ENCODE data around the gene GAB1. TPM values are rescaled to one million over a fixed set of nuclear protein-coding genes. Genes with fewer than 3 reads are reported as not detected.

Gene GAB1
- total RNA-seq, 1 donor from 2014 or later = 7.3 TPM

GRCh38 chr4:143412420-143412758, 75.7 kb downstream of the GAB1 start:
- no peak for DNase-seq (ENCODE audit: low read depth, low spot score)

GRCh38 chr4:143417679-143418403, 81.2 kb downstream of the GAB1 start:
- no peak for DNase-seq (ENCODE audit: low read depth, low spot score)

- DNase-seq (ENCODE audit: low read depth, low spot score) = no peak
These were observed 83.6 kb downstream of the GAB1 start for GRCh38 chr4:143420227-143420626.

GRCh38 chr4:143421609-143422008, 84.9 kb downstream of the GAB1 start:
- DNase-seq (ENCODE audit: low read depth, low spot score) = no peak

- DNase-seq (ENCODE audit: low read depth, low spot score) = no peak
These were observed 87.6 kb downstream of the GAB1 start for GRCh38 chr4:143424276-143424675.

- DNase-seq (ENCODE audit: low read depth, low spot score) = no peak
These were observed 95.0 kb downstream of the GAB1 start for GRCh38 chr4:143431526-143432257.

GRCh38 chr4:143432258-143432591, 95.5 kb downstream of the GAB1 start:
- no peak for DNase-seq (ENCODE audit: low read depth, low spot score)

GRCh38 chr4:143433231-143433630, 96.6 kb downstream of the GAB1 start:
- no peak for DNase-seq (ENCODE audit: low read depth, low spot score)

GRCh38 chr4:143435955-143436354, 99.3 kb downstream of the GAB1 start:
- no peak for DNase-seq (ENCODE audit: low read depth, low spot score)

GRCh38 chr4:143437476-143437875, 100.8 kb downstream of the GAB1 start:
- DNase-seq (ENCODE audit: low read depth, low spot score) = no peak

GRCh38 chr4:143437937-143438336, 101.3 kb downstream of the GAB1 start:
- DNase-seq (ENCODE audit: low read depth, low spot score) = no peak

GRCh38 chr4:143438710-143439109, 102.0 kb downstream of the GAB1 start:
- DNase-seq (ENCODE audit: low read depth, low spot score) = no peak

- DNase-seq (ENCODE audit: low read depth, low spot score) = no peak
These were observed 104.4 kb downstream of the GAB1 start for GRCh38 chr4:143441109-143441508.

- DNase-seq (ENCODE audit: low read depth, low spot score) = no peak
These were observed 105.0 kb downstream of the GAB1 start for GRCh38 chr4:143441678-143442077.

- DNase-seq (ENCODE audit: low read depth, low spot score) = no peak
These were observed 107.1 kb downstream of the GAB1 start for GRCh38 chr4:143443728-143444127.

GRCh38 chr4:143451186-143451585, 114.5 kb downstream of the GAB1 start:
- DNase-seq (ENCODE audit: low read depth, low spot score) = no peak

GRCh38 chr4:143455211-143455610, 118.5 kb downstream of the GAB1 start:
- no peak for DNase-seq (ENCODE audit: low read depth, low spot score)

GRCh38 chr4:143458966-143459365, 122.3 kb downstream of the GAB1 start:
- DNase-seq (ENCODE audit: low read depth, low spot score) = no peak

GRCh38 chr4:143473334-143474126, 136.9 kb downstream of the GAB1 start:
- DNase-seq (ENCODE audit: low read depth, low spot score) = no peak

GRCh38 chr4:143477487-143477886, 140.8 kb downstream of the GAB1 start:
- DNase-seq (ENCODE audit: low read depth, low spot score) = no peak

GRCh38 chr4:143481361-143481760, 144.7 kb downstream of the GAB1 start:
- no peak for DNase-seq (ENCODE audit: low read depth, low spot score)

GRCh38 chr4:143482840-143483239, 146.2 kb downstream of the GAB1 start:
- DNase-seq (ENCODE audit: low read depth, low spot score) = peak; percentile 4

Data from pulmonary artery endothelial cell (primary cell).